GM23338 (cell line): ENCODE measurements around the gene PRMT3.

Source experiments
- CTCF ChIP-seq, 2 experiments: fragments of 200-600 bp in 1 of 2; sonication (generic) in 1 of 2; conservative IDR thresholded peaks; 2 replicates each; pipeline versions ENCODE4 v1.5.1 to v1.6.1; 2016 to 2017; ENCODE audit warnings: antibody characterized with exemption in 2 of 2, low read depth in 2 of 2, mild to moderate bottlenecking in 2 of 2, moderate library complexity in 1 of 2
- JUNB ChIP-seq: IDR thresholded peaks from one replicate; pipeline ENCODE4 v1.6.1; 2016; ENCODE audit warnings: antibody characterized with exemption; ENCODE audit not compliant: unreplicated experiment
- POLR2AphosphoS5 ChIP-seq: IDR thresholded peaks from 2 replicates; pipeline ENCODE4 v1.6.1; 2016; ENCODE audit warnings: antibody characterized with exemption, low read depth

GRCh38 chr11:20443596-20443995, 56.1 kb downstream of the PRMT3 start:
- TF ChIP-seq CTCF (conservative IDR thresholded peaks at IDR 0.05; ENCODE audit: low read depth in 2 of 2) (peak; percentile 35 to 63; a peak in 3 of 4 replicates), POLR2AphosphoS5 (no peak), JUNB (no peak)
